Measurements from ENCODE around the gene PLET1. TPM values are rescaled to one million over a fixed set of nuclear protein-coding genes. Genes with fewer than 3 reads are reported as not detected.

Gene PLET1
- total and polyA plus RNA-seq, 2 of the 4 experiments (the other 2 are of a cell fraction), result not detected

GRCh38 chr11:112229159-112229558 is 31.5 kb downstream of the PLET1 start:
- ChIA-PET CTCF (interaction anchor here (2.4 kb wide), 1 partner anchor 51 kb away, joined by 10 read pairs; no protein-coding TSS in a partner anchor), POLR2A (ENCODE audit: unreplicated experiment) (no interaction called here)
- no peak for DNase-seq
- no peak overlapping the region for H2BK20ac ChIP-seq (ENCODE audit: low read depth, low read length)
- no peak overlapping the region; the same call in 1 of the 2 replicates for H3K18ac ChIP-seq (ENCODE audit: low read depth, low read length)
- no peak overlapping the region for H2BK15ac ChIP-seq (ENCODE audit: low read depth, low read length)
- no peak overlapping the region for H3K56ac ChIP-seq (ENCODE audit: extremely low read depth, insufficient read depth, low read length)
- H3K9me1 ChIP-seq (ENCODE audit: insufficient read depth, low read length), result no peaks in the 10 kb centered on the region; the same call in 1 of the 2 replicates
- no peak overlapping the region for H3K4me3 ChIP-seq (ENCODE audit: insufficient read depth, low read depth, low read length)
- dilution Hi-C loops (cut with HindIII; ENCODE audit: low sequenced_read_pairs, unreplicated experiment) (no loop called here), in situ Hi-C loops (cut with MboI; ENCODE audit: low sequenced_read_pairs) (loop anchor here (10.0 kb wide), 2 partner anchors 136 to 1056 kb away; no protein-coding TSS in a partner anchor), intact Hi-C loops (cut with micrococcal nuclease) (loop anchor here (10.0 kb wide), 2 partner anchors 326 to 354 kb away; partner anchors contain the start of genes ALG9, CFAP68 and FDXACB1)
- no peak overlapping the region for H2AK9ac ChIP-seq (replicated peaks; ENCODE audit: low read depth, low read length, poor library complexity)
- no peaks in the 10 kb centered on the region for H3K9me3 ChIP-seq (ENCODE audit: control insufficient read depth, insufficient read depth, low read length)
- no peak overlapping the region for H4K5ac ChIP-seq (ENCODE audit: low read depth, low read length)
- peak overlapping the region; percentile 55 for H2BK5ac ChIP-seq (ENCODE audit: low read depth, low read length, poor library complexity, severe bottlenecking)
- H2AK5ac ChIP-seq (ENCODE audit: low read depth, low read length), result no peak overlapping the region
- H4K8ac ChIP-seq (ENCODE audit: low read depth in 2 of 2, low read length in 2 of 2), result peak overlapping the region in 1 of 2 experiments; percentile 3; a peak in 1 of 4 replicates
- no peak for ATAC-seq (ENCODE audit: low read depth)
- H3K27me3 ChIP-seq (ENCODE audit: control insufficient read depth, insufficient read depth, low read length), result no peaks in the 10 kb centered on the region
- TF ChIP-seq USF2 (IDR thresholded peaks at IDR 0.05; ENCODE audit: low read depth, low read length), result no peak
- TF ChIP-seq POLR2A (IDR thresholded peaks at IDR 0.05; ENCODE audit: low read depth, low read length), result no peak
- TF ChIP-seq RCOR1 (IDR thresholded peaks at IDR 0.05; ENCODE audit: insufficient replicate concordance, low read length), result no peak
- TF ChIP-seq FOS (IDR thresholded peaks at IDR 0.05; ENCODE audit: low read depth, low read length), result no peak
- TF ChIP-seq RFX5 (IDR thresholded peaks at IDR 0.05; ENCODE audit: low read depth, low read length), result no peak
- no peak for TF ChIP-seq MAZ (IDR thresholded peaks at IDR 0.05; ENCODE audit: borderline replicate concordance, low read depth, low read length)
- TF ChIP-seq MXI1 (IDR thresholded peaks at IDR 0.05; ENCODE audit: borderline replicate concordance, low read depth, low read length), result no peak
- TF ChIP-seq CTCF (conservative IDR thresholded peaks at IDR 0.05; ENCODE audit: low read depth, low read length), result no peak
- no peak for TF ChIP-seq NFE2L2 (IDR thresholded peaks at IDR 0.05; ENCODE audit: low read depth, low read length)
- no peak for TF ChIP-seq RAD21 (IDR thresholded peaks at IDR 0.05; ENCODE audit: low read length)
- TF ChIP-seq CEBPB (IDR thresholded peaks at IDR 0.05; ENCODE audit: low read depth, low read length), result no peak
- H3K4me2 ChIP-seq (ENCODE audit: low read depth, low read length), result no peak overlapping the region
- H4K20me1 ChIP-seq (ENCODE audit: insufficient read depth, low read length), result peaks cover 6% of the 10 kb centered on the region; the same call in 1 of the 2 replicates
- peaks cover 24 to 52% of the 10 kb centered on the region in 2 experiments for H3K79me1 ChIP-seq (ENCODE audit: low read depth in 1 of 2, low read length in 2 of 2)
- peak overlapping the region; percentile 36; the same call in 1 of the 2 replicates for H2BK120ac ChIP-seq (ENCODE audit: low read depth, low read length)
- no peak overlapping the region for H3K9ac ChIP-seq (ENCODE audit: low read depth, low read length)
- H3K23ac ChIP-seq (ENCODE audit: low read depth, low read length), result no peak overlapping the region
- WGBS, 2 experiments (ENCODE audit: extremely low coverage in 2 of 2, insufficient read length in 1 of 2), result no CpG with 5 or more reads among the region's 7 CpGs
- H3K4me1 ChIP-seq (ENCODE audit: control insufficient read depth, insufficient read depth, low read length), result peaks cover 8% of the 10 kb centered on the region; the same call in 1 of the 2 replicates
- no peak overlapping the region for H3K4ac ChIP-seq (ENCODE audit: low read depth, low read length)
- H3K14ac ChIP-seq (replicated peaks; ENCODE audit: low read depth, low read length), result no peak overlapping the region
- no peak overlapping the region for H4K91ac ChIP-seq (ENCODE audit: insufficient read depth, low read depth, low read length)
- H2AFZ ChIP-seq (replicated peaks; ENCODE audit: low read length, poor library complexity), result no peak overlapping the region
- no peak overlapping the region for H3K27ac ChIP-seq (ENCODE audit: insufficient read depth, low read length)
- peaks cover 12% of the 10 kb centered on the region for H3K36me3 ChIP-seq (ENCODE audit: control insufficient read depth, insufficient read depth, low read length)
- BruUV-seq (replicated peaks), result no TSS peak
